ENCODE measurements around the gene PSORS1C1.
A peak's percentile ranks its signal among the peaks of the same experiment; 100 is the strongest.

PSORS1C1 gene

DNA sequence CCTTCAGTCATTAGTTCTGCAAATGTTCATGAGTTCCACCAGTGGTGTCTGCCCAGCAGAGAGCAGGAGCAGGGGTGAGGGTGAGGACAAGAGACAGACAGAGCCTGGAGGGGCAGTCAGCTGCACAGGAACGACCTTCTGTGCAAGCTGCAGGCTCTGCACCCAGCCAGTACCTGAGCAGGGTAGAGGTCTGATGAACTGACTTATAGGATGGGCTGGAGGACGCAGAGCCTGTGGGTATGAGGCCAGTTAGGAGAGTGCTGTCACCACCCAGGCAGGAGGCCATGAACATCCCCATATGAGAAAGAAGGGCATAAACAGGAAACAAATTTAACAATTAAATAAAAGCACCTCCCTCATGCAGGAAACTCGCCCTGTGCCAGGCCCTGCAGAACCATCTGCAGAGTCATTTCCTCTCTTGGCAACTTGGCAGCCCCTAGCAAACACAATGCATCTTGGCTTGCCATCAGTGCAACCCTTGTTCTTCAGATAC, 20.2 kb upstream of the PSORS1C1 start:
- DNase-seq, result no peak

DNA sequence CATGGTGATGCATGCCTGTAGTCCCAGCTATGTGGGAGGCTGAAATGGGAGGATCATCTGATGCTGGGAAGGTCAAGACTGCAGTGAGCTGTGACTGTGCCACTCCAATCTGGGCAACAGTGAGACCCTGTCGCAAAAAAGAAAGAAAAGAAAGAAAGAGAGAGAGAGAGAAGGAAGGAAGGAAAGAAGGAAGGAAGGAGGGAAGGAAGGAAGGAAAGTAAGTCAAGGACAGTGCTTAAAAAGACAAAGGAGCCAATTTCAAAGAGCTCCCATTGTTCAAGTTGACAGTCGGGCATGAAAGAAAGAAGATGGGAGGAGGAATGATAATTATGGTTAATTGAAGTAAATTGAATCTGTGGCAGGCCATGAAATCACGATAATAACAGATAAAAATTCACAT, 18.4 kb upstream of the PSORS1C1 start:
- DNase-seq, result no peak

DNA sequence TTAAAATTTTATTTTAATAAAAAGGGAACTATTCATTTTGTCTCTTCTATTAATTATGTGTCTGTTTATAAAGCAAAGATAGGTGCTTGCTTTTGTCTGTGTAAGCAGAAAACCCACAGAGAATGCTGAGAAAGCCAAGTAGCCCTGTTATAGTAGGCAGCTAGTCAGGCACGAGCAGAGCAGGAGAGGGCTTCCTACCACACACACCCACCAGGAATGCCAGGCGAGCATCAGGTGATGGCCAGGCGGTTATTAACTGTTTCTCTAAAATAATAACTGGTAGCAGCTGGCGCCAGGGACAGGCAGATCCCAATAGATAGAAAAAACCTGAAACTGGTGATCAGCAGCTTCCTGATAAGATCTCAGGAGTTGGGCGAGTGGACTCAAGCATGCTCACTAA, 17.9 kb upstream of the PSORS1C1 start:
- DNase-seq, result no peak

DNA sequence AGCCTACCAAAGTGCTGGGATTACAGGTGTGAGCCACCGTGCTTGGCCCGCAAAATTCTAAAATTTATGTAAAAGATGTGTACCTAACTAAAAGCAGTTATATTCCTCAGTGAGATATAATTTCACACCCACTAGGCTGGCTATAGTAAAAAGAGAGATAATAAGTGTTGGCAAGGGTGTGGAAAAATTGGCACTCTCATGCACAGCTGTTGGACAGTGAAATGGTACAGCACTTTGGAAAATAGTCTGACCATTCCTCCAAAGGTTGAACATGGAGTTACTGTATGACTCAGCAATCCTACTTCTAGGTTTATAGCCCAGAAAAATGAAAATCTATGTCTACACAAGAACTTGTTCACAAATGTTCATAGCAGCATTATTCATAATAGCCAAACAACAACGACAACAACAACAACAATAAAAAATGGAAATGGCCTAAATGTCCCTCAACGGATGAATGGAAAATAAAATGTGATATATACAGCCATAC, 16.1 kb upstream of the PSORS1C1 start:
- DNase-seq, result no peak

DNA sequence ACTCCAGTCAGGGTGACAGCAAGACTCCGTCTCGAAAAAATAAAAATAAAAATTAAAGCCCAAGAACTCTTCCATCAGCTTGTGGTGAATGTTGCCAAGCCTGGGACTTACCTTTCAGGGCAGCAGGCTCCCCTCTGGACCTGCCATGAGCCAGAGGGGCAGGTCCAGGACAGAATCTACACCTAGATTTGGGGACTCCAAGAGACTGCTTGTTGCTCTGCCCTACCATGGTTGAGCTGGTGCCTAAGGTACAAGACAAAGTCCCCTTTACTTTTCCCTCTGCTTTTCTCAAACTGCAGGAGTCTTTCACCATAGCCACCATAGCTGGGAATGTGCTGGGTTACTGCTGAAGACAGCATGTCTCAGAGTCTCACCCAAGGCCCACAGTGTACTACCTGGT, 11.5 kb upstream of the PSORS1C1 start:
- no peak for DNase-seq

DNA sequence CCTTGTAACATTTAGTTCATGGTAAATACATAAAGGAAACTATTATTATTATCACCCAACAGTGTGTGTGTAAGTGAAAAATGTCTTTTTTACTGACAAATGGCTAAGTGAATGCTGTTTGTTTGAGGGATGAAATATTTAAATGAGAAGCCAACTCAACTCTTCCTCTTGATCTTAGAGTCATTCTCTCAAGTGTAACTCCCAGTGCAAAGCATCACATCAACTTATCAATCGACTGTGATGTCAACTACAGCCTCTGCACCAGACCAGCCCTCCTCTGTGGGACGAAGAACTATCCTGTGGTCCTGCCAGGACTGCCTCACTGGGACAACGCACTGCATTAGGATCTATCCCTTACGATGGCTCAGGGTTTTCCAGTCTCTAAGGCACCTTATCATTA, 7.5 kb upstream of the PSORS1C1 start:
- no peak for DNase-seq

DNA sequence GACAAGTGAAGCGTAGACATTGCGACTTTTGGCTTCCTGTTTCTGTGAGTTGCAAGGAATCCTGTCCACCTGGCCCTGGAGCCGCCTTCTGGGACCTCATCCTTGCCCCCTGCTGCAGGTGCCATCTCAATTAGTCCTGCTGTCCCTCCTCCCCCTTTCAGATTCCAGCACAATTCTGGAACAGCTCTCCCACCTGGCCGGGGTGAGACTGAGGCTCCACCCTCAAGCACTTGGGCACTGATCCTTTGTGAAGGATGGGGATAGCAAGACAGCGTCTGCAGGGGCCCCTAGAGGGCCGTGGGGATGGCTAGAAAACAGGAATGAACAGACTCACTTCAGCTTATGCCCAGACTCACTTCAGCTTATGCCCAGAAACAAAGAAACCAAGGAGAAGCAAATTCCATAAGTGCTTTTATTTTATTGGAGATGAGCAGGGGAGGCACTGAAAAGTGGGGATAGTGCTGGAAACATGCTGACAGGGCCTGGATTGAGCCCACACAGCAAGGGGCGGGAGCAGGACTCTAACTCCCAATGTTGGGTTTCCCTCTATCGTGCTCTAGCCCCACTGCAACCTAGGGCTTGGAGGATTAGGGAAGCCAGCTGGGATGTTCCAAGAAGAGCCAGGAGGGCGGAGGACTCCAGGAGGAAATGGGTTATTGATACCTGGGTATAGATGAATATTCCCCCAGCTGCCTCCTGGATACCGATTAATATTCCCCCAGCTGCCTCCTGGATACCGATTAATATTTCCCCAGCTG, 3.6 kb upstream of the PSORS1C1 start:
- no peak for DNase-seq

DNA sequence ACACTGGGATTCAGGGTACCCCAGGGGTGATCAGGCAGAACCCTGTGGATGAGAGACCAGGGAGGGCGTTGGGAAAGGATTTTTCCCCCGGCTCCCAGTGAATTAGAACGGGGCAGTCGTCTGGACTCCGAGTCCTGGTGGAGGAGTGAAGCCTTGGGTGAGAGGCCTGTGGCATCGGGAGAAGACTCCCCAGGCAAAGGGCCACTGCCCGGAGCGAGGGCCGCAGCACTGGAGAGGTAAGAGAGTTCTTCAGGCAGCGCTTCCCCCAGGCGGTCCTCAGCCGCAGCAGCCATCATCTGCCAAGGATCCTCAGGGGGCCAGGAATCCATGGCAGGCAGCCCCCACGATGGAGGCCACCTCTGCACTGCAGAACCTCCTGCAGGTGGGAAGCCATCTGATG, 2.9 kb upstream of the PSORS1C1 start:
- no peak for DNase-seq

DNA sequence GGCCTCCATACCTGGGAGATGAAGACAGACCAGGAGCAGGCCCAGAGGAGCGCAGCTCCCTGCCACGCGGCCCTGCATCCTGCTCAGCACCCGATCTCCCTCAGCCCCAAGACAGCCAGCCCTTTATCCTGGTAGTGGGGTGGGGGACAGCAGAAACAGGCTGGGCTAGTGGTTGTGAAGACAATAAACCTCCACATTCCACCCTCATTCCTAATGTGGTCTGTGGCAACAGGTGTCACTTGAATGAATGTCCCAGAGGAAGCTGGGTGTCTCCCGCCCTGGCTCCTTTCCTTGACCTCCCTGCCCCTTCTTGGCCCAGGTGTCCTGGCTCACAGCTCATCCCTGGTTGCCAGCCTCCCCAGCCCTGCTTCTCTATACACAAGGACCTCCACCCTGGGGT, 2.1 kb upstream of the PSORS1C1 start, which contains the start of gene C6orf15:
Gene C6orf15, minus strand, starts transcription at position 98 of the 400 bp plus-strand sequence. Its CDS starts 20 bp downstream, at position 78.
- no peak for DNase-seq

DNA sequence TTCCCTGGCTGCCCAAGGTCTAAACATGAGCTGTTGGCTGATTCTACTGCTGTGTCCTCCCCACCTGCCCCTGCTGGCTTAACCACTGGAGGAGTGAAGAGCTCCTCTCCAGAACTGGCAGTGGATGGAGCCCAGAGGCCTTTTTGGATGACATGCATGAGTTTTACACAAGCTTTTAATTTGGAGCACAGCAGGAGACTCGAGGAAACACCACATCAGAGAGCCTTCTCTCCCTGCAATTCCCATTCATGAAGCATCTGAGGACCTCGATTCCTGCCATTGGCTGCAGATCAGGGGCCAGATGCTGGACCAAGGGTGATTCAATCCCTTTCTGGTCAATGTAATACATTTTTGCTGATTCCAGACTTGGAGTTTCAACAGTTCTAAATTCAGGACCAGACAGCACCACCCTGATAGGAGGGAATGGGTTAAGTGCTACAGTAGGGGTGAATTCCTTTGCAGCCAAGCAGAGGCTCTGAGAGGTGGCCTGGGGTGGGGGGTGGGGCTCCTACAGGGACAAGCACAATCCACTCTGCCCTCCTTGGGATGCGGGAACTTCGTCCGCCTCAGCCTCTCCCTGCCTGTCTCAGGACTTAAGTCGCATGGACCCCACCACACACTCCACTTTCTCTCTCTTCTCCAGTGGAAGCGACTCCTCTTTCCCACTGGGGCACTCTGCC, 599 bp upstream of the PSORS1C1 start:
- DNase-seq, result no peak

DNA sequence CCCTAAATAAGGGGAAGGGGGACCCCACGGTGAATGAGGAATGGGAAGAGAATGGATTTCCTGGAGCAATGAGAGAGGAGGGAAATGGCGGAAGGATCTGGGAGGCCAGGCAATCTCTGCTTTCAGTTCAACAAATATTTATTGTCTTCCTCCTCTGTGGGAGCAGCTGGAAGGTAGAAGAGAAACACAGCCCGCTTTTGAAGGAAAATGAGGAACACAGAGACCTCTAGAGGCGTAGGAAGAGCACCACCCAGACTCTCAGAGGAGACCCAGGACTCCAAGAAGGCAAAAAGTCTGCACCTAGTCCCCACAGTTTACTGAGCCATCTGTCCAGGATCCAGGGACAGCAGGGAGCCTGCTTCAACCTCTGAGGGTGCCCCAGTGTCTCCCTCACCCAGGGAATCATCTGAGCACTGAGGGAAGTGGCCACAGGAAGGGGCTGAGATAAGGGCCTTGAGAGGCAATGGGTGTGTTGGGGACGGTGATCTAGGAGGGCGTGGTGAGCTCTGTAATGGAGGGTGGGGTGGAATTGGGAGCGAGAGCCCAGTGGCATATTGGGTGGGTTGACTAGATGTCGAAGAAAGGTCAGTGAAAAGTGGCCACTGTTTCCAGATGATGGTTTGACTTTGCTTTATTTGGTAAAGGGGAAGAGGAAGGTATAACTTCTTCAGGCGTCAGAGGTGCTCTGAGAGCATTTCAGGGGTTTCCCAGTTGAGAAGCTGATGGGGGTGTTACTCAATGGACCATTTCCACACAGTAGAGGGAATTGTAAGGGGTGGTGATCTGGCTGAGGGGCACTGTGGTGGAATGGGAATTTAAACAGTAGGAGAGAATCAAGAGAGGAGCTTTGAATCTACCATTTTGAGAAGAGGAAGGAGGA, 610 bp downstream of the PSORS1C1 start:
- DNase-seq, result peak in 3 of 51 donors; percentile 11 to 18 (median 17)

DNA sequence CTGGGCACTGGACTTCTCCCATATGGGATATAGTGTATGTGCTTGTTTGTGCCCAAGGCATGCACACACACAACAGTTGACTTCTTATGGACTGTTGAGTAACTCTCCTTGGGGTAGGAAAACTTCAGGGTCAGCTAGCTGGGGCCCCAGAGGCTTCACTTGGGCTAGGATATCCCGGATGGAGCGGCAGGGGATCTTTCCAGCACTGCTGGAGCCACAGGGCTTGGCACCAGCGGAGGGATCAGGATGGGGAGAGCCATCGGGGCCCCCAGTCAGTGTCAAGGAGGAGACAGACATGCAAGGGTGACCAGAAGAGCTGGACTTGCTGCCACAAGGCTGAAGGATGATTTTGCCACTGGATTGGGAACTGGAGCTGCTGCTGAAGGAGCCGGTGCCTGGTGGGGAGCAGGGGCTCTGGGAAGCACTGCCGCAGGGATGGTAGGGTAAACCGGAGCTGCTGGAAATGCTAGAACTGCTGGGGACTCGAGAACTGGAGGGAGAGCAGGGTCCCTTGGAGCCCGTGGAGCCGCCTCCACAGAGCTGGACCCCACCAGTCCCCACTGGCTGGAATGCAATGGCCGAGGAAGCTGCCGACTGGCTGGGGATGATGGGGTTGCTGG, 1.5 kb downstream of the PSORS1C1 start:
- no peak for DNase-seq

DNA sequence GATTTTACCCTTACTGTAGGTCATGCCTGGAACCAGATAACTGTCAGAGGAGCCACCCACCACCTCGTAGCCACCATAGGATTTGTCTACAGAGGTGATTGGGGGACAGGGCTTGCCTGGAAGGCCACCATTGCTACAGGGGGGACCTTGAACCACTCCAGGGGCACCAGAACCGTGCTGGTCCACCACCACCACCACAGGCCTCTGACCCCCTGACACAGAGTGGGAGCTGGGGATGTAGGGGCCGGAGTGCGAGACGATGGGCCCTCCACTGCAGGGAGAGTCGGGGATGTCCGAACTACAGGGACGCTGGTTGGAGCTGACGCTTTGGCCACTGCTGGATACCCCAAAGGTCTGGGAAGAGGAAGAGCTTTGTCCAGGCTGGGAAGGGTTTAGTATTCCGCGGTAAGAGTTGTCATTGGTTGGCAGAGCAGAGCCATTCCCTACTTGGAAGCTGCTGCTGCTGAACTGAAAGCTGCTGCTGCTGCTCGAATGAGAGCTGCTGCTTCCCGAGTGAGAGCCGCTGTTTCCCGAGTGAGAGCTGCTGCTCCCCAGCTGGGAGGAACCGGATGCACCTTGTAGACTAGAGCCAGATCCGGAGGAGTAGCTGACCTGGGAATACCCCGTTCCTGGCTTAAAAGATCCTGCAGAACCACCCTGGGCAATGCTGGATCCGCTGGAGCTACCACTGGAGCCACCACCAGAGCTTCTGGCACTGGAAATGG, 2.2 kb downstream of the PSORS1C1 start:
- DNase-seq, result peak in 1 of 51 donors; percentile 7

DNA sequence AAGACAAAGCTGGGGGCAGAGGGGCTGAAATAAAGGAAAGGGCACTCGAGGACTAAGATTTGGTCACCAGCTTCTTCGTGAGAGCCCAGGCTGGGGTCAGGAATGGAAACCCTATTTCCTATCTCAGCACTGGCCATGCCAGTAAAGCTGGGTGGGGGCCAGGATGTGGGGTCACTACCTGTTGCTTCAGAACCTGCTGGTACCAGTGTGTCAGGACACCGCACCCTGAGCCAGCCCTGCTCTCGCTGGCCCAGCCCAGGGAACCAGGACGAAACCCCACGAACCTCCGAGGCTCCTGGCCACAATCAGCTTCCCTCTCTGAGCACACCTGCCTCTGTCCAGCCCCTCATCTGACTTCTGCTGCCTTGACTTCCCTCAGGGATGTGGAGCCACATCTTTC, 3.6 kb downstream of the PSORS1C1 start:
- DNase-seq, result no peak

DNA sequence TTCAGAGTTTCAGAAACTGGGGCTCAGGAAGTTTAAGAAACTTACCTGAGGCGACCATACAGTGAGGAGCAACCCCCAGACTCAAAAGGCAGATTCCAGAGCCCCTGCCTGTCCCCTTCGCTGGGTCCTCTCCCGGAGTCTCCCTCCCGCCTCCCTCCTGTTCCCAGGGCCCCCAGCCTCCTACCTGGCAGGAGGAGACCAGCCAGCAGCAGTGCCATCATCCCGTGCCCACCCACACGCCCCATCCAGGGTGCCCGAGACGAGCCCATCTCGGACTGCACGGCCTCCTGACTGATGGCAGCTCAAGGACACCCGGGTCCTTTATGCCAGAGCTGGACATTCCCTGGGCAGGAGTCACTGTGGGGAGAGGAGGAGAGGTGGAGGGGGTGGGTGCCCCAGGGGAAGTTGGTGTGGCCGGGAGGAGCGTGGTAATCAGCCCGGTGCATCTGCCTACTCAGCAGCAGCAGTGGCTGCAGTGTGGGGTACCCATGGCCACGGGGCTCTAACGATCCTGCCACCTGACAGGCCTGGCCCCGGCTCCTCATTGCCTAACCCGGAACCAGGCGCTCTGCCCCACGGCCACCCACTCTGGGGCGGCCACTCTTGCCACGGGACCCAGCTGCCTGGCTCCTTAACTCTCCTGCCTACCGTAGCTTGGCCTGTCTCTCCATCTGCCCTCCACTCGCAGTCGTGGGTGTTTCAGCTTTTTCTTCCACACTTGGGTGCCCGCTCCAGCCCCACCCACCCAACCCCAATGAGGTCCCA, 5.7 kb downstream of the PSORS1C1 start, which contains the start of gene CDSN:
Gene CDSN, minus strand, starts transcription at position 296 of the 765 bp plus-strand sequence. Its CDS starts 27 bp downstream, at position 269.
- no peak for DNase-seq

DNA sequence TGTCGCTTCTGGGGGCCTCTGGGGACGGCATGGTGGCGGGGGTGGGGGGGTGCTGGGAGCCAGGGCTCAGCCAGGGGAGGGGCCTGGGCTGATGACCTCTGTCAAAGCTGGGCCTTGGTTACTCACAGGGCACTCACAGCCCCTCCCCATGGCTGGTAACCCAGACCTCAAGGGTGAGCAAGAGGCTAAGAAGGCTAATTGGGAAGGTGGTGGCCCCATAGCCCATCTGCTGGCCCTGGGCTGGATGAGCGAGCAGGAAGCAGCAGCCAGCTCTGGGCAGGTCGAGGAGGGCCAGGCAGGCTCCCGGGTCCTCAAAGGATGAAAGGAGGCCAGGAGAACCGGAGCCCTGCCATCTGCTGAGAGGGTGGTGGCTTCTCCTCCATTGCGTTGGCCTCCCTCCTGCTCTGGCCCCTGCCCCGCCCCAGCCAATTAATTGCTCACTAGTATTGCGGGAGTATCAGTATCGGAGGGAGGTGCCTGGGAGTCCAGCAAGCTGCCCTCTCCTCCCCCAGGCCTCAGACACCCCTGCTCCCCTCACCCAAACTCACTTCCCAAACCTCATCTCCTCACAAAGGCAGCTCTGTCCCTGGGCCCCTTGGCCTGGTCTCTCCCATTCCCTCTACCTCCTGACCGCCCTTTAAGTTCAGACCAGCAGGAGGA, 6.7 kb downstream of the PSORS1C1 start:
- no peak for DNase-seq

DNA sequence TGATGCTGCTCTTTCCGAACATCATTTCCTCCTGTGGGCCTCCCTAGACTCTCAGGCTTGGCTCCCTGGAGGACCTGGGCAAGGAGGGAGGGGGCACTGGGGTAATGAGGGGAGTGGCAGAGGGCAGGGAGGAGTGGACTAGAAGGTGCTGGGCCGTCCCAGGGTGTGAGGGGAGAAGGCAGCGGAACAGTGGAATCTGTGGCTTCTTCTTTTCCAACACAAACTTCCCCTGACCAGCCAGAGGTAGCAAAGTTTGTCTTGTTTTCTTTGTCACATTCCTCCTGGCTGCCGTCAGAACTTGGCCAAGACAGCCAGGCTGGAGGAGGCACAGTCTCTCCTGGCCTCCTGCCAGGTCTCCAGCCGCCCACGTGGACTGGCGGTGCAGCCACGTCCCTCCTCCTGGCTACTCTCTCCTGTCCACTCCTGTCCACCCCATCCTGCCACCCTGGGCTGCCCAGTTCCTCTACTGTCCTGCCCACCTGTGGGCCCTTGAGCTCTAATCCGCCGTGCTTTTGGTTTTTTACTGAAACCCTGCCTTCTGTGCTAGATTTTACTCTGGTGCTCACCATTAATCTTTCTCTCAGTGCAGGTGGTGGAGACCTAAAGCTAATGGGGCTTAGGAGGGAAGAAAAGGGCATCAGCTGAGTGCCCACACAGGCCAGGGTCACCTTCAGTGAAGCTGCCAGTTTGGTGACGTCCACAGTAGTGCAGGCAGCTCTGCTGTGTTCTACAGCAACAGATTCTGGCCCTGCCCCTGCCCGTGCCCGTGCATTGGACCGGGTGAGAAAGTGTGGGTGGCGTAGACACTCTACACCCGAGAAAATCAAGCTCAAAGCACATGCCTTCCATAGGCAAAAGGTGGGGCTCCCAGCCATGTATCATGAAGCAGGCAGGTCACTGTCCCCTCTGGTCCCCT, 8.4 kb downstream of the PSORS1C1 start:
- peak in 35 of 51 donors; percentile 4 to 71 (median 37) for DNase-seq

DNA sequence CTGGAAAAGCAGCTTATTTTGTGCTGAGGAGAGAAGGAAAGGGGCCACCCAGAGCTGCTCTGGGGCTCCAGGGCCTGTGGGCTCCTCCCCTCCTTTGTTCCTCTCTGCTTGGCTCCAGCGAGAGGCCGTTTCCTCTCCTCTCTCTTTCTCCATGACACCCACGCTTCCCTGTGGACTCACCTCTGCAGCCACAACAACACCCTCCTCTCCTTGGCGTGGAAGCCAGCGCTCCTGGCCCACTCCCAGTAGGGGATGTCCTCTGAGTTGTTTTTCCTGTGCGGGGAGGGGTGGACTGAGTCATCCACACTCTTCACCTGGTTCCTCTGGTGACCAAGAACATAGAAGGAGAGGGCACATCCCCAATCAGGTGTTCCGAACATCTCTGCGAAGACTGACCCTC, 10.6 kb downstream of the PSORS1C1 start:
- DNase-seq, result no peak
